Suprapubic skin (tissue), 4 donors: ENCODE data around the gene MUL1. TPM values are rescaled to one million over a fixed set of nuclear protein-coding genes. Genes with fewer than 3 reads are reported as not detected.
A peak's percentile ranks its signal among the peaks of the same experiment; 100 is the strongest.

Experiments used
- DNase-seq, 2 donors: peaks; one replicate each; pipeline ENCODE4 v3.0.0-alpha.2; 2019; ENCODE audit warnings: low spot score in 2 of 2
- H3K27ac ChIP-seq: fragments of 200-600 bp; sonication (generic); one replicate; pipeline ENCODE4 v1.5.1; 2019
- H3K27me3 ChIP-seq: fragments of 200-600 bp; sonication (generic); one replicate; pipeline ENCODE4 v1.5.1; 2019
- H3K36me3 ChIP-seq: fragments of 200-600 bp; sonication (generic); one replicate; pipeline ENCODE4 v1.5.1; 2019
- H3K4me1 ChIP-seq: fragments of 200-600 bp; sonication (generic); one replicate; pipeline ENCODE4 v1.5.1; 2019
- H3K4me3 ChIP-seq: fragments of 200-600 bp; sonication (generic); one replicate; pipeline ENCODE4 v1.5.1; 2019; ENCODE audit warnings: mild to moderate bottlenecking
- H3K9me3 ChIP-seq: fragments of 200-600 bp; sonication (generic); one replicate; pipeline ENCODE4 v1.5.1; 2019
- CTCF ChIP-seq, 2 donors: fragments of 200-600 bp in 1 of 2; fragments of 450-650 bp in 1 of 2; sonication (generic) in 1 of 2; IDR thresholded peaks; one replicate each; pipeline ENCODE4 v1.5.1; 2016 to 2019; ENCODE audit warnings: antibody characterized with exemption in 2 of 2, mild to moderate bottlenecking in 1 of 2, moderate library complexity in 1 of 2
- EP300 ChIP-seq: sonication (generic); formaldehyde crosslinking; IDR thresholded peaks from one replicate; pipeline ENCODE4 v1.6.1; 2017; ENCODE audit warnings: antibody characterized with exemption
- POLR2A ChIP-seq, 2 donors: fragments of 450-650 bp; IDR thresholded peaks; one replicate each; pipeline ENCODE4 v1.6.1; 2017; ENCODE audit warnings: antibody characterized with exemption in 2 of 2, mild to moderate bottlenecking in 2 of 2, moderate library complexity in 2 of 2
- POLR2AphosphoS5 ChIP-seq, 3 donors: sonication (generic); formaldehyde crosslinking; IDR thresholded peaks; one replicate each; pipeline ENCODE4 v1.6.1; 2017; ENCODE audit warnings: antibody characterized with exemption in 3 of 3
- WGBS: methylation state at CpG from one replicate; pipeline ENCODE4 v1.1.5; 2018; 5-methylcytosine and 5-hydroxymethylcytosine counted together
- total RNA-seq, 4 donors: library from RNA; depleted of rRNA; stranded (reverse); fragments of >200 nt; gene quantifications; one replicate each; pipeline ENCODE4 v1.1.0, GENCODE V29; 2016

MUL1 gene
- total RNA-seq, 4 donors from 2014 or later, result 27.2 to 36.5 (median 28.4) TPM

GRCh38 chr1:20484519-20485462 lies 23.2 kb downstream of the MUL1 start:
- peaks cover 56% of the 10 kb centered on the region for H3K27me3 ChIP-seq

GRCh38 chr1:20483833-20484518 lies 24.0 kb downstream of the MUL1 start:
- Histone ChIP-seq H3K4me1 (peaks cover 42% of the 10 kb centered on the region), H3K4me3 (peak overlapping the region; percentile 57), H3K36me3 (no peaks in the 10 kb centered on the region), H3K27ac (peak overlapping the region; percentile 8), H3K27me3 (peaks cover 56% of the 10 kb centered on the region), H3K9me3 (no peaks in the 10 kb centered on the region)
- TF ChIP-seq POLR2AphosphoS5 (IDR thresholded peaks at IDR 0.05), result no peak
- WGBS, result 6% methylated on average over 55 of the region's 58 CpGs
- no peak for DNase-seq

More at GRCh38 chr1:20484519-20485462, 23.2 kb downstream of the MUL1 start:
- 2% methylated on average over 49 of the region's 89 CpGs for WGBS
- Histone ChIP-seq H3K9me3 (no peaks in the 10 kb centered on the region), H3K4me1 (peaks cover 42% of the 10 kb centered on the region), H3K27ac (peak overlapping the region; percentile 52), H3K4me3 (peak overlapping the region; percentile 57), H3K36me3 (no peaks in the 10 kb centered on the region)
- DNase-seq, result no peak
- TF ChIP-seq CTCF (IDR thresholded peaks at IDR 0.05) (no peak), POLR2AphosphoS5 (IDR thresholded peaks at IDR 0.05) (no peak)

GRCh38 chr1:20483098-20483832 lies 24.7 kb downstream of the MUL1 start:
- Histone ChIP-seq H3K27me3 (peaks cover 56% of the 10 kb centered on the region), H3K4me1 (peaks cover 42% of the 10 kb centered on the region), H3K27ac (no peak overlapping the region), H3K9me3 (no peaks in the 10 kb centered on the region), H3K4me3 (peak overlapping the region; percentile 57), H3K36me3 (no peaks in the 10 kb centered on the region)
- WGBS, result 58% methylated on average over 16 of the region's 16 CpGs
- DNase-seq, result no peak
- TF ChIP-seq EP300, result no peak
- no peak for TF ChIP-seq CTCF (IDR thresholded peaks at IDR 0.05)
- TF ChIP-seq POLR2A (IDR thresholded peaks at IDR 0.05), result no peak
- TF ChIP-seq POLR2AphosphoS5 (IDR thresholded peaks at IDR 0.05), result no peak

- no peak overlapping the region for H3K4me3 ChIP-seq
- H3K27me3 ChIP-seq, result peaks cover 52% of the 10 kb centered on the region
- no peak overlapping the region for H3K27ac ChIP-seq
- 78% methylated on average over 5 of the region's 10 CpGs for WGBS
- no peak for DNase-seq
- no peaks in the 10 kb centered on the region for H3K9me3 ChIP-seq
- TF ChIP-seq POLR2AphosphoS5 (IDR thresholded peaks at IDR 0.05) (no peak), CTCF (IDR thresholded peaks at IDR 0.05) (no peak), POLR2A (IDR thresholded peaks at IDR 0.05) (no peak), EP300 (no peak)
- H3K36me3 ChIP-seq, result no peaks in the 10 kb centered on the region
- H3K4me1 ChIP-seq, result peaks cover 42% of the 10 kb centered on the region
These were observed 26.1 kb downstream of the MUL1 start for GRCh38 chr1:20481643-20482498.
